ENCODE results near the gene PPARA.

- TF ChIP-seq CTCF (IDR thresholded peaks at IDR 0.05) (no peak), POLR2A (IDR thresholded peaks at IDR 0.05) (no peak)
Measured at GRCh38 chr22:46225631-46226030, 75.3 kb downstream of the PPARA start.
